Activated CD4-positive, alpha-beta T cell treated with anti-CD3 and anti-CD28 coated beads, Interleukin-2, amount 10 ng/mL, durations not matched to agents 7 days and 5 days (primary cell): ENCODE data around the gene RSAD2. TPM values are rescaled to one million over a fixed set of nuclear protein-coding genes. Genes with fewer than 3 reads are reported as not detected.
"Not testable (repeated sequence)": the region's sequence is repeated elsewhere in the genome, so short reads cannot be mapped to it uniquely, and the experiment has no call there.

Source experiments
- CTCF ChIA-PET: fragments of 350-600 bp; sonication (Branson Sonifier 250); formaldehyde crosslinking; loops from one replicate; lab custom pipeline; 2021; ENCODE audit warnings: antibody characterized with exemption; lab: Charles Lee
- POLR2A ChIA-PET: fragments of 350-600 bp; sonication (Branson Sonifier 250); formaldehyde crosslinking; loops from one replicate; lab custom pipeline; 2021; ENCODE audit warnings: antibody characterized with exemption; lab: Charles Lee
- DNase-seq: peaks from one replicate; pipeline ENCODE4 v3.0.0-alpha.2; 2020
- H3K27ac Mint-ChIP-seq: one replicate; pipeline ENCODE4 v1.8.0; 2021; ENCODE audit warnings: mild to moderate bottlenecking, moderate library complexity, mixed read lengths
- H3K27me3 Mint-ChIP-seq: one replicate; pipeline ENCODE4 v1.8.0; 2021; ENCODE audit warnings: mixed read lengths
- H3K36me3 Mint-ChIP-seq: one replicate; pipeline ENCODE4 v1.8.0; 2021; ENCODE audit warnings: low read depth, mixed read lengths
- H3K4me1 Mint-ChIP-seq: one replicate; pipeline ENCODE4 v1.8.0; 2021; ENCODE audit warnings: mixed read lengths
- H3K4me3 Mint-ChIP-seq: one replicate; pipeline ENCODE4 v1.8.0; 2021; ENCODE audit warnings: mild to moderate bottlenecking, moderate library complexity, mixed read lengths
- H3K9me3 Mint-ChIP-seq: one replicate; pipeline ENCODE4 v1.8.0; 2021; ENCODE audit warnings: mixed read lengths
- total RNA-seq, 2 experiments: library from RNA; stranded (reverse); gene quantifications; one replicate each; pipeline ENCODE4 v1.2.3, GENCODE V29; 2021

The RSAD2 gene
- total RNA-seq, 2 experiments from 2014 or later: 100 to 101 TPM

DNA sequence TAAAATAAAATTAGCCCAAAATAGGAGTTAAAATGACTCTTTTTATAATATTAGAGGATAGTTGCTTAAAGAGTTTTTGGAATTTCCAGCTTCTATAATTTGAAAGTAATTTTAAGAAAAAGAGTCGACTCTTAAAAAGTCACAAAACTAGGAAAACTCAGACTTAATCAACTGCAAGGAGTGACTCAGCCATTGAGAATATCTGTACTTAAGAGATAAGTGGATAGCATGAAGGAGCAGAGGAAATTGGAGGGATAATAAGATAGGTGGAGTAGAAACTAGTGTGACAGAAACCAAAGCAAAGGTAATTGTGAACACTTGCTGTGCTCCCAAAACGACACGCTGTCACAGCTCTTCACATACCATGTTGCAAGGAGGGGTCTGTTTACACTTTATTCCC, 8.4 kb downstream of the RSAD2 start:
- Mint-ChIP-seq H3K9me3 (no peaks in the 10 kb centered on the region), H3K27me3 (no peaks in the 10 kb centered on the region), H3K4me1 (peaks cover 68% of the 10 kb centered on the region), H3K36me3 (peaks cover 91% of the 10 kb centered on the region), H3K27ac (no peak overlapping the region), H3K4me3 (no peak overlapping the region)
- ChIA-PET POLR2A (no interaction called here), CTCF (interaction anchor here (0.9 to 1.8 kb wide), 2 partner anchors 9 to 10 kb away, joined by 3 read pairs; no protein-coding TSS in a partner anchor)
- DNase-seq: no peak

DNA sequence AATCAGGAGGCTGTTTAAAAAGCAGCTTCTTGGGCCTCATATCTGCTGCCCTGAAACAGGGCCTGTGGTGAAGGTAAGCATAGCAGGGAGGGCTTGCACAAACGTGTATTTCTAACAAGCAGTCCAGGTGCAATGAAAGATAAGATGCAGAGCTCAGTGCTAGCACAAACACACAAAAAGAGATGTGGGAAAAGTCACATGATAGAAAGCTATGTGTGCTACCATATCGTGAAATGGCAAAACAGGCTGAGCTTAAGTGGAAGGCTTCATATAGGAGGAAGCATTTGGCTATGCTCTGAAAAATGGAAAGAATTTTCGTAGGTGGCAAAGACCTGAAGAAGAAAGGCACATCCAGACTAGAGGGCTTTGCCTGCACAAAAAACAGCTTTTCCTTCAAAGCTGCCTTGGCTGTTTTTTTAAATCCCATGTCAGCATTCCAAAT, 10.2 kb downstream of the RSAD2 start:
- H3K27me3 Mint-ChIP-seq: no peaks in the 10 kb centered on the region
- H3K27ac Mint-ChIP-seq: peak overlapping the region; percentile 64
- H3K36me3 Mint-ChIP-seq: peaks cover 81% of the 10 kb centered on the region

DNA sequence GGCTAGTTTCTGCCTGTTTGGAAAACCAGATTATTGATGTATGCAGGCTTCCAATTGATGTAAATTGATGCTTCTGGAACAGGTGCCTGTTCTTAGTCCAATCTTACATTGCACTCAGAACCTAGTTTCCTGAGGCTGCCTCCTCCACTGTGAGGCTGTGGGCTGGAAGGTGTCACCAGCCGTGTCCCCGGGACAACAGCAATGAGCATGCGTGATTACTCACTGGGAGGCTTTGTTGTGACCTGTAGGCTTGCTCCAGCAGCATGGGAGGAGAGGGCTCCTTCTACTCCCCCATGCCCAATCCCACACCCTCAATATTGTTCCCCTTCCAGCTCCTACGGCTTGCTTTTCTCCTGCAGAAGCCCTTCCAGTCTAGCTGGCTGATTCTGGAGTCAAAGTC, 11.1 kb downstream of the RSAD2 start:
- ChIA-PET POLR2A (interaction anchor here (0.5 kb wide), 1 partner anchor 980 kb away, joined by 3 read pairs; no protein-coding TSS in a partner anchor), CTCF (interaction anchor here (0.6 to 1.4 kb wide), 3 partner anchors 9 to 28 kb away, joined by 3 to 8 read pairs (median 3); partner anchors contain the start of gene RSAD2)
- no peaks in the 10 kb centered on the region for H3K27me3 Mint-ChIP-seq
- H3K27ac Mint-ChIP-seq: peak overlapping the region; percentile 86
- no peak overlapping the region for H3K4me3 Mint-ChIP-seq
- peaks cover 79% of the 10 kb centered on the region for H3K36me3 Mint-ChIP-seq
- peaks cover 42% of the 10 kb centered on the region for H3K4me1 Mint-ChIP-seq
- H3K9me3 Mint-ChIP-seq: no peaks in the 10 kb centered on the region
- DNase-seq: no peak

More for the DNA sequence above, 10.2 kb downstream of the RSAD2 start:
- peaks cover 50% of the 10 kb centered on the region for H3K4me1 Mint-ChIP-seq
- DNase-seq: no peak
- H3K4me3 Mint-ChIP-seq: no peak overlapping the region
- POLR2A ChIA-PET: no interaction called here
- H3K9me3 Mint-ChIP-seq: no peaks in the 10 kb centered on the region
- CTCF ChIA-PET: interaction anchor here (0.6 to 1.4 kb wide), 5 partner anchors 10 to 171 kb away, joined by 3 to 8 read pairs (median 3); partner anchors contain the start of gene RSAD2

DNA sequence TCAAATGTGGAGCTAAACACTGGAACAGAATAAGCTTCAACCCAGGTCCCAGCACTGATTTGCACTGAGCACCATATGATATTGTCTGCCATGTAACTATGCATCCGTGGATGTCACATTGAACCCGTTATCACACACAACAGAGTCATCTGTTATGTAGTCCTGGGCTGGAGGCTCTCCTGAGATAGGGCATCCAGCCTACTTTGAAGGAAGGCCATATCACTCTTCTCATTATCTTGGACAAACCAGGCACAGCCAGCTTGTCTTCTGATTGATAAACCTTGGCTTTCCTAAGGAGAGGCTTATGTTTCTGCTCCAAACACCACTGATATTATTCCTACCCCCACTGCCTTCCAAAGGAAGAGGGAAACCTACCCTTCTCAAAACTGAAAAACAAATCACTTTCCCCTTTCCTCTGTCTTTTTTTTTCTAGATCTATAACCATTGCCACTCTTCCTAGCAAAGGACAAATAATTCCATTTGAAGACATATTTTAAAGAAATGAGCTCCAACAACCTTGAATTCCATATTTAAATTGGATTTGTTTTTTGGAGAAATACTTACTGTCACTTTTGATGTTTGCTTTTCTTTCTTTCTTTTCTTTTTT, 16.4 kb downstream of the RSAD2 start:
- Mint-ChIP-seq H3K27me3 (no peaks in the 10 kb centered on the region), H3K4me3 (no peak overlapping the region), H3K36me3 (peaks cover 75% of the 10 kb centered on the region), H3K9me3 (no peaks in the 10 kb centered on the region), H3K4me1 (peaks cover 36% of the 10 kb centered on the region), H3K27ac (no peak overlapping the region)
- CTCF ChIA-PET: interaction anchor here (0.9 to 1.6 kb wide), 6 partner anchors 9 to 21 kb away, joined by 3 to 5 read pairs (median 4); partner anchors contain the start of gene RSAD2
- DNase-seq: no peak
- POLR2A ChIA-PET: interaction anchor here (0.6 to 0.7 kb wide), 2 partner anchors 27 to 34 kb away, joined by 4 to 6 read pairs; no protein-coding TSS in a partner anchor

DNA sequence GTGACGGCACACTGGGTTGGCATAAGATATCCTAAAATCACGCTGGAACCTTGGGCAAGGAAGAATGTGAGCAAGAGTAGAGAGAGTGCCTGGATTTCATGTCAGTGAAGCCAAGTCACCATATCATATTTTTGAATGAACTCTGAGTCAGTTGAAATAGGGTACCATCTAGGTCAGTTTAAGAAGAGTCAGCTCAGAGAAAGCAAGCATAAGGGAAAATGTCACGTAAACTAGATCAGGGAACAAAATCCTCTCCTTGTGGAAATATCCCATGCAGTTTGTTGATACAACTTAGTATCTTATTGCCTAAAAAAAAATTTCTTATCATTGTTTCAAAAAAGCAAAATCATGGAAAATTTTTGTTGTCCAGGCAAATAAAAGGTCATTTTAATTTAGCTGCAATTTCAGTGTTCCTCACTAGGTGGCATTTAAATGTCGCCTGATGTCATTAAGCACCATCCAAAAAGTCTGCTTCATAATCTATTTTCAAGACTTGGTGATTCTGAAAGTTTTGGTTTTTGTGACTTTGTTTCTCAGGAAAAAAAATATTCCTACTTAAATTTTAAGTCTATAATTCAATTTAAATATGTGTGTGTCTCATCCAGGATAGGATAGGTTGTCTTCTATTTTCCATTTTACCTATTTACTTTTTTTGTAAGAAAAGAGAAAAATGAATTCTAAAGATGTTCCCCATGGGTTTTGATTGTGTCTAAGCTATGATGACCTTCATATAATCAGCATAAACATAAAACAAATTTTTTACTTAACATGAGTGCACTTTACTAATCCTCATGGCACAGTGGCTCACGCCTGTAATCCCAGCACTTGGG, 19.6 kb downstream of the RSAD2 start:
- DNase-seq: no peak
- CTCF ChIA-PET: interaction anchor here (0.7 to 2.9 kb wide), 12 partner anchors 9 to 147 kb away, joined by 3 to 13 read pairs (median 4); partner anchors contain the start of genes CMPK2 and RSAD2
- H3K27ac Mint-ChIP-seq: peak overlapping the region; percentile 58
- no peak overlapping the region for H3K4me3 Mint-ChIP-seq
- H3K9me3 Mint-ChIP-seq: peaks cover 26% of the 10 kb centered on the region
- POLR2A ChIA-PET: interaction anchor here (0.6 to 1.2 kb wide), 2 partner anchors 16 to 158 kb away, joined by 3 to 4 read pairs; no protein-coding TSS in a partner anchor
- peaks cover 88% of the 10 kb centered on the region for H3K36me3 Mint-ChIP-seq
- H3K4me1 Mint-ChIP-seq: peaks cover 51% of the 10 kb centered on the region
- no peaks in the 10 kb centered on the region for H3K27me3 Mint-ChIP-seq

DNA sequence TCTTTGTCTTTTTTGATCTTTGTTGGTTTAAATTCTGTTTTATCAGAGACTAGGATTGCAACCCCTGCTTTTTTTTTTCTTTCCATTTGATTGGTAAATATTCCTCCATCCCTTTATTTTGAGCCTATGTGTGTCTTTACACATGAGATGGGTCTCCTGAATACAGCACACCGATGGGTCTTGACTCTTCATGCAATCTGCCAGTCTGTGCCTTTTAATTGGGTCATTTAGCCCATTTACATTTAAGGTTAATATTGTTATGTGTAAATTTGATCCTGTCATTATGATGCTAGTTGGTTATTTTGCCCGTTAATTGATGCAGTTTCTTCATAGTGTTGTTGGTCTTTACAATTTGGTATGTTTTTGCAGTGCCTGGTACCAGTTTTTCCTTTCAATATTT, 25.0 kb downstream of the RSAD2 start:
- CTCF ChIA-PET: interaction anchor here (2.0 kb wide), 1 partner anchor 8 kb away, joined by 6 read pairs; no protein-coding TSS in a partner anchor

DNA sequence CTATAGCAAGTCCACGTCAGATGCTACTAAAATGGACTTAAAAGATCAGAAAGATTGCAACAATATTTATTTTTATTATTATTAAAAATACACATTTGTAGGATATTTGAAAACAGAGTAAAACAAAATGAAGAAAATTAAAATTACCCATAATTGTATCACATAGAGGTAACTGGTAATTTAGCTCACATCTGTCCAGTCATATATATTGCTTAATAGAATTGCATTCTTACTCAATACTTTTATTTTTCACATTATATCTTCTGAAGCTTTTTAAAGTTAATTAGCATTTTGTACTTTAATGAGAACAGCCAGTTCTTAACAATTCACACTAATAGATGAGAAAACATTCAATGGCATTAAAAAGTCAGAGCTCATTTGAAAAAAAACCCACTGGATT, 28.1 kb downstream of the RSAD2 start:
- ChIA-PET CTCF (interaction anchor here (0.7 to 4.7 kb wide), 7 partner anchors 8 to 122 kb away, joined by 3 to 20 read pairs (median 4); partner anchors contain the start of gene RNF144A), POLR2A (interaction anchor here (0.7 to 0.8 kb wide), 2 partner anchors 23 to 25 kb away, joined by 3 read pairs; no protein-coding TSS in a partner anchor)
- Mint-ChIP-seq H3K4me3 (no peak overlapping the region), H3K36me3 (peaks cover 92% of the 10 kb centered on the region), H3K9me3 (peaks cover 66% of the 10 kb centered on the region), H3K27ac (no peak overlapping the region), H3K4me1 (peaks cover 70% of the 10 kb centered on the region), H3K27me3 (no peaks in the 10 kb centered on the region)
- no peak for DNase-seq

More for the DNA sequence above, 25.0 kb downstream of the RSAD2 start:
- H3K27me3 Mint-ChIP-seq, DNase-seq, H3K4me3 Mint-ChIP-seq, H3K27ac Mint-ChIP-seq: not testable (repeated sequence)
- H3K9me3 Mint-ChIP-seq: peaks cover 55% of the 10 kb centered on the region
- peaks cover 58% of the 10 kb centered on the region for H3K4me1 Mint-ChIP-seq
- H3K36me3 Mint-ChIP-seq: peaks cover 91% of the 10 kb centered on the region
- POLR2A ChIA-PET: interaction anchor here (0.7 kb wide), 1 partner anchor 12 kb away, joined by 9 read pairs; no protein-coding TSS in a partner anchor

DNA sequence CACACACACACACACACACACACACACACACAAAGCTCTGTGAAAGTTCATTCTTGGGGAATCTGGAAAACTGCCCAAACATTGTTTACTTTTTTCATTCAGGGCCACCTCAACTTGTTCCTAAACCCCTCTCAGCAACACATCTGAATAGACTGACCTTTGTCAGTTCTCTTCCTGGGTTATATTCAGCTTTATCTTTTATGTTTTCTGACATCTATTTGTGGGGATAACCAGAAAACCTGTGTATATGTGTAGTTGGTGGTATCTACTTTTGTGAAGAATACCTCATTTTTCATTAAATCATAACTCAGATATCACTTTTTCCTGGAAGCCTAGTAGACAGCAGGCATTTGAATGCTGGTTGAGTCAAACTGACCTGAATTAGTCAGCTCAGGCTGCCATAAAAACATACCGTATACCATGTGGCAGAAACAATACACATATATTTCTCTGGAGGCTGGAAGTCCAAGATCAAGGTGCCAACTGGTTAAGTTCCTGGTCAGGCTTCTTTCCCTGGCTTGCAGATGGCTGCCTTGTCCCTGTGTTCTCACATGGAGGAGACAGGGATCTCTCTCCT, 28.7 kb downstream of the RSAD2 start:
- Mint-ChIP-seq H3K4me1 (peaks cover 70% of the 10 kb centered on the region), H3K27ac (peak overlapping the region; percentile 60)
- DNase-seq: no peak

DNA sequence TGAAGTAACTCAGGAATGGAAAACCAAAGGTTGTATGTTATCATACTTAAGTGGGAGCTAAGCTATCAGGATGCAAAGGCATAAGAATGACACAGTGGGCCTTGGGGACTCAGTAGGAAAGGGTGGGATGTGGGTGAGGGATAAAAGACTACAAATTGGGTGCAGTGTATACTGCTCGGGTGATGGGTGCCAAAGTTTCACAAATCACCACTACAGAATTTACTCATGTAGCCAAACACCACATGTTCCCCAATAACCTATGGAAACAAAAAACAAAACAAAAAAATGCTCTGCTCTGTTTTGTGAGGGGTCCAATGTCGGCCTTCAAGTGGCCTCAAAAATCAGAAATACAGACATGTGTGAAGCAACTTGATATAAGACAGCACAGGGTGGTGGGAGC, 30.7 kb downstream of the RSAD2 start:
- CTCF ChIA-PET: interaction anchor here (1.2 to 4.7 kb wide), 5 partner anchors 8 to 150 kb away, joined by 3 to 20 read pairs (median 4); partner anchors contain the start of gene RNF144A
- H3K36me3 Mint-ChIP-seq: peaks cover 91% of the 10 kb centered on the region
- no peak for DNase-seq
- peak overlapping the region; percentile 97 for H3K27ac Mint-ChIP-seq
- peaks cover 82% of the 10 kb centered on the region for H3K4me1 Mint-ChIP-seq
- H3K4me3 Mint-ChIP-seq: no peak overlapping the region
- POLR2A ChIA-PET: interaction anchor here (0.5 to 1.9 kb wide), 4 partner anchors 27 to 1372 kb away, joined by 3 to 5 read pairs (median 4); partner anchors contain the start of genes CMPK2 and RSAD2
- H3K9me3 Mint-ChIP-seq: peaks cover 56% of the 10 kb centered on the region
- no peaks in the 10 kb centered on the region for H3K27me3 Mint-ChIP-seq

More for the DNA sequence above, 28.7 kb downstream of the RSAD2 start:
- peaks cover 92% of the 10 kb centered on the region for H3K36me3 Mint-ChIP-seq
- H3K4me3 Mint-ChIP-seq: no peak overlapping the region
- ChIA-PET POLR2A (interaction anchor here (0.7 kb wide), 1 partner anchor 24 kb away, joined by 3 read pairs; no protein-coding TSS in a partner anchor), CTCF (interaction anchor here (0.7 to 4.7 kb wide), 6 partner anchors 8 to 122 kb away, joined by 3 to 20 read pairs (median 4); partner anchors contain the start of gene RNF144A)
- H3K27me3 Mint-ChIP-seq: no peaks in the 10 kb centered on the region
- H3K9me3 Mint-ChIP-seq: peaks cover 62% of the 10 kb centered on the region

DNA sequence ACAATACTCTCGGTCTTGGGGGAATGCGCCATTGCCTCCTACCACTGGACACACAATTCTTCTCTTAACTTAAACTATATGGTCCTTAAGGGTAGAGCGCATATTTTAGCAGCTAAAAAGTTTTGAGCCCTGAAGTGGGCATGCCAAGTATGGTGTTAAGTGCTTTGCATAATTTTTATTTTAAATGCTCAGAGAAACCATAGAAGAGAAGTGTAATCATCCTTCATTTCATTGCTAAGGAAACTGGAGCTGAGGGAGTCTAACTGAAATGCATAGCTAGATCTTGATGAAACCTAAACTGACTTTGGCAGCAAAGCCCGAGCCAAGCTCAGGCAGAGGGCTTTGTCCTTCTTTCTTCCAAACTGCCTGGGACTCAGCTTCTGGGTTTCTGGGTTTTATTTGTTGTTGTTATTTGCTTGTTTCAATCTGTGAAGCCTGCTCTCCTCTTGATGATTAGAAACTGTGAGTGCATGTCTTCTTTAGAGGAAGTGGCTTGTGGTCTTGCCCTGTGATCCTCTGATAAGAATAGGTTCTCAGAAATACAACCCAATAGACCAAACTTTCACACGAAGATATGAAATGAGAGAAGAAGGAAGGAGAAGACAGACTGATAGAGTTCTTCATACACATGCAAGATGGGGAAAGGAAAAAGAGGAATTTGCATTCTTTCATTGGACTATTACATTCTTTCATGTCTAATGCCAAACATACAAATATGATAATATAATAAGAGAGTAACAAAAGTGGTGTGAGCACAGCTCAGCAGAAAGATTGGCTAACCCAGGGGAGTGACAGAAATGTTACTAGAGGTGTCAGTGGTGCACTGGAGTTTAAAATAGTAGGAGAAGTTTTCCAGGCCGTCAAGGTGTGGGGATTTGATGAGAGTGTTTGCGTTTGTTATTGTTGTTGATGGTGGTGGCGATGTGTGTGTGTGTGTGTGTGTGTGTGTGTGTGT, 32.1 kb downstream of the RSAD2 start:
- peaks cover 91% of the 10 kb centered on the region for H3K4me1 Mint-ChIP-seq
- ChIA-PET CTCF (interaction anchor here (1.2 to 1.9 kb wide), 4 partner anchors 12 to 44 kb away, joined by 5 to 6 read pairs (median 6); partner anchors contain the start of genes CMPK2 and RSAD2), POLR2A (interaction anchor here (0.7 to 1.9 kb wide), 4 partner anchors 31 to 48 kb away, joined by 3 to 7 read pairs (median 4); partner anchors contain the start of genes CMPK2 and RSAD2)
- no peaks in the 10 kb centered on the region for H3K27me3 Mint-ChIP-seq
- H3K4me3 Mint-ChIP-seq: peak overlapping the region; percentile 52
- DNase-seq: peak; percentile 83
- H3K36me3 Mint-ChIP-seq: peaks cover 87% of the 10 kb centered on the region
- H3K27ac Mint-ChIP-seq: peak overlapping the region; percentile 97
- H3K9me3 Mint-ChIP-seq: peaks cover 50% of the 10 kb centered on the region
